Measurements from ENCODE around the gene CDC42BPG. TPM values are rescaled to one million over a fixed set of nuclear protein-coding genes. Genes with fewer than 3 reads are reported as not detected.

CDC42BPG gene
- total and polyA plus RNA-seq, 9 of the 15 experiments (the other 6 are each of a cell fraction or from before 2014, with no cell fraction given): 0.04 to 8.8 (median 2.1) TPM

DNA sequence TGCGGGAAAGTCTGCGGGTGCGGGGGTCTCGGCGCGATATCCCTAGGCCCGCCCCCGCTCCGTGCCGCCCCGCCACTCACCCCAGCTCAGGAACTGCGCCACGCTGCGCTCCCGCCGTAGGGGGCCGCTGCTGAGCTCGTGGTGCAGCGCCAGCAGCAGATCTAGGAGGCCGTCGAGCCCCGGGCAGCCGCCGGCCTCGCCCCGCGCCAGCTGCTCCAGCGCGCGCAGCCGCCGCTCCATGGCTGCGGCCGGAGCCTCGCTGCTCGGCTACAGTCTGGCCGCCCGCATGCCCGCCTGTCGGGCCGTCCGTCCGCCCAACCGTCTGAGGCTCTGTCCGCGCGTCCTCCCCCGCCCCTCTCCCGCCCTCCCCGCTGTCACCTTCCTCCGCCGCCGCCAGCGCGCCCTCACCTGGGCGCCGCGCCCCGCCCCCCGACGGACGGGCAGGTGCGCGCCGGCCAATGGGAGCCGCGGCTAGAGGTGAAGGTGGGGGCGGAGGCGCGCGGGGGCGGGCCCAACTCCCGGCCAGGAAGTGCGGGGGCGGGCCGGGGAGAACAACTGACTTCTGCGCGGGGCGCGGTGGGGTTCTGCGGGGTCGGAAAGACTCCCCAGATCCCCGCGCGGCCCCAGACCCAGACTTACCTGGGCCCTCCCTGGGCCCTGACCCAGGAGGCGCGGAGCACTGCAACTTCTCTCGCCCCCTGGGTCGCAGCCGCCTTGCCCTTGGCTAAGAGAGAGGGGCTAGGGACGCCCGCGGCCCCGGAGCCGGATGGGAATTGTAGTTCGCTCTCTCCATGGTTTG lies at the start of gene CDC42BPG (continued):
- TF ChIP-seq ZNF347 (CRISPR knock-in tag; IDR thresholded peaks at IDR 0.05; ENCODE audit: low read depth): no peak
- TF ChIP-seq PML (IDR thresholded peaks at IDR 0.05; ENCODE audit: low read length): peak; percentile 4; the same call in 1 of the 2 replicates
- TF ChIP-seq HIVEP1 (CRISPR knock-in tag; IDR thresholded peaks at IDR 0.05): no peak
- no peak for TF ChIP-seq IRF9 (tag; IDR thresholded peaks at IDR 0.05)
- TF ChIP-seq ADNP (tag; IDR thresholded peaks at IDR 0.05): no peak
- no peak for TF ChIP-seq ZNF695 (CRISPR knock-in tag; IDR thresholded peaks at IDR 0.05)
- TF ChIP-seq TFAM (CRISPR knock-in tag; conservative IDR thresholded peaks at IDR 0.05): no peak
- no peak for TF ChIP-seq NR1H2 (CRISPR knock-in tag; IDR thresholded peaks at IDR 0.05)
- no peak for TF ChIP-seq IRF1 (CRISPR knock-in tag; IDR thresholded peaks at IDR 0.05; ENCODE audit: borderline replicate concordance)
- no peak for TF ChIP-seq ZNF76 (CRISPR knock-in tag; IDR thresholded peaks at IDR 0.05; ENCODE audit: borderline replicate concordance)
- peak; percentile 55; the same call in 1 of the 2 replicates for TF ChIP-seq HNRNPL (IDR thresholded peaks at IDR 0.05; ENCODE audit: low read depth, low read length)
- no peak for TF ChIP-seq ZNF124 (CRISPR knock-in tag; IDR thresholded peaks at IDR 0.05)
- TF ChIP-seq KLF13 (tag; IDR thresholded peaks at IDR 0.05; ENCODE audit: borderline replicate concordance, low read depth): no peak
- no peak for TF ChIP-seq RAD51 (IDR thresholded peaks at IDR 0.05; ENCODE audit: borderline replicate concordance, low read depth)
- TF ChIP-seq MAX (CRISPR knock-in tag; IDR thresholded peaks at IDR 0.05): no peak; the same call in 1 of the 2 replicates
- no peak for TF ChIP-seq ETV1 (tag; conservative IDR thresholded peaks at IDR 0.05; ENCODE audit: low read depth)
- TF ChIP-seq ZC3H11A (IDR thresholded peaks at IDR 0.05; ENCODE audit: low read depth, low read length): no peak
- no peak for TF ChIP-seq CHD2 (IDR thresholded peaks at IDR 0.05; ENCODE audit: low read depth, low read length)
- no peak for TF ChIP-seq POLR2AphosphoS5 (IDR thresholded peaks at IDR 0.05; ENCODE audit: control insufficient read depth, insufficient read depth, low read depth, low read length)
- peak; percentile 88 for TF ChIP-seq VEZF1 (CRISPR knock-in tag; IDR thresholded peaks at IDR 0.05)
- TF ChIP-seq IFI16 (CRISPR knock-in tag; IDR thresholded peaks at IDR 0.05): no peak
- TF ChIP-seq FOXM1 (IDR thresholded peaks at IDR 0.05; ENCODE audit: low read depth): no peak
- no peak for TF ChIP-seq FOXM1 (CRISPR knock-in tag; IDR thresholded peaks at IDR 0.05; ENCODE audit: low read depth)
- no peak for TF ChIP-seq PRMT5 (CRISPR knock-in tag; IDR thresholded peaks at IDR 0.05)
- TF ChIP-seq EHMT2 (IDR thresholded peaks at IDR 0.05): no peak
- TF ChIP-seq RAD21 (CRISPR knock-in tag; conservative IDR thresholded peaks at IDR 0.05 in 1 of 2, IDR thresholded peaks at IDR 0.05 in 1 of 2): peak; percentile 39 to 45
- no peak for TF ChIP-seq BDP1 (IDR thresholded peaks at IDR 0.05; ENCODE audit: insufficient read depth, insufficient read length)

Measured in K562 (cell line).